Measurements from ENCODE around the gene EZR. TPM values are rescaled to one million over a fixed set of nuclear protein-coding genes. Genes with fewer than 3 reads are reported as not detected.

The EZR gene
- total and polyA plus RNA-seq, 2 of the 8 experiments (the other 6 are each of a cell fraction or from before 2014, with no cell fraction given) = 122 to 286 TPM

- TF ChIP-seq BRCA1 (IDR thresholded peaks at IDR 0.05; ENCODE audit: low read depth, low read length) = no peak
These were observed 34.1 kb downstream of the EZR start (continued) for GRCh38 chr6:158785036-158785435.
